ENCODE results near the gene FASTKD1.

FASTKD1 gene

GRCh38 chr2:169513094-169513493 is 60.6 kb downstream of the FASTKD1 start:
- no peak for DNase-seq (ENCODE audit: low read depth, low spot score)
- no peak overlapping the region for H3K4me3 ChIP-seq (ENCODE audit: low read length)

DNA sequence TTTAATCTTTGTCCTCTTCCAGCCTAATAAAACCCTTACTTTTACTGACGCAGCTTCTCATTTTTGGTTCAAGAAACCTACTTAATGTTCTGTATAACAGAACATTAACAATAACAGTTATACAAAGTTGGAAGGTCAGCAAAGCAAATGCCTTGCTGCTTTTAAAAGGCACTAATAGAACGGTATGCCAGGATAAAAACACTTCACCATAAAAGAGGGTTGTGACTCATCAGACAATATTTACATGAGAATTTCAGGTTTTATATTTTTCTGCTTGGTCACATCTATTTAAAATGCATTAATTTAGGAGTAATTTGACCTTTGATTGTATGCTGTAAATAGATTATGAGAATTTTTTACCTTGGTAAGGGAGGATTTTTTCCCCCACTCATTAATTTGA is 61.1 kb downstream of the FASTKD1 start:
- DNase-seq (ENCODE audit: low read depth, low spot score): no peak
- no peak overlapping the region for H3K4me3 ChIP-seq (ENCODE audit: low read length)

- no peak for DNase-seq (ENCODE audit: low read depth, low spot score)
- H3K4me3 ChIP-seq (ENCODE audit: low read length): no peak overlapping the region
Measured at GRCh38 chr2:169511818-169512217, 61.8 kb downstream of the FASTKD1 start.

DNA sequence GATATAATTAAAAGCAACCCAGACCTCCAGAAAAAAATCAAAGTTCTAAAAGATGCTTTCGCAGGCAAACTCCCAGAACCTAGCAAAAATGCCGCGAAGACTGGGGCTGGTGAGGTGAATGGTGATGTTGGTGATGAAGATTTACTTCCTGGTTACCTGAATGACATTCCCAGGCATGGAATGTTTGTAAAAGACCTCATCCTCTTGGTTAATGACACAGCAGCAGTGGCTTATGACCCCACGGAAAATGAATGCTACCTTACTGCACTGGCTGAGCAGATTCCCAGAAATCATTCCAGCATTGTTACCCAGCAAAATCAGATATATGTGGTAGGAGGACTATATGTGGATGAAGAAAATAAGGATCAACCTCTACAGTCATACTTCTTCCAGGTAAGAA is 63.2 kb downstream of the FASTKD1 start:
- no peak for DNase-seq (ENCODE audit: low read depth, low spot score)

DNA sequence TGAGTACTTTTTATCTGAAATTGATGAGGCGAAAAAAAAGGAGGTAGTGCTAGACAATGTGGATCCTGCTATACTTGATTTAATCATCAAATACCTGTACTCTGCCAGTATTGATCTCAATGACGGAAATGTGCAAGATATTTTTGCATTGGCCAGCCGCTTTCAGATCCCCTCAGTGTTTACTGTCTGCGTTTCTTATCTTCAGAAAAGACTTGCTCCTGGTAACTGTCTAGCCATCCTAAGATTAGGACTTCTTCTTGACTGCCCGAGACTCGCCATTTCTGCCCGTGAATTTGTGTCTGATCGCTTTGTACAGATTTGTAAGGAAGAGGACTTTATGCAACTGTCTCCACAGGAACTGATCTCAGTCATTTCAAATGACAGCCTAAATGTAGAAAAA is 63.7 kb downstream of the FASTKD1 start:
- no peak for DNase-seq (ENCODE audit: low read depth, low spot score)
- no peak overlapping the region for H3K4me3 ChIP-seq (ENCODE audit: low read length)

More for the DNA sequence above, 63.2 kb downstream of the FASTKD1 start:
- no peak overlapping the region for H3K4me3 ChIP-seq (ENCODE audit: low read length)

DNA sequence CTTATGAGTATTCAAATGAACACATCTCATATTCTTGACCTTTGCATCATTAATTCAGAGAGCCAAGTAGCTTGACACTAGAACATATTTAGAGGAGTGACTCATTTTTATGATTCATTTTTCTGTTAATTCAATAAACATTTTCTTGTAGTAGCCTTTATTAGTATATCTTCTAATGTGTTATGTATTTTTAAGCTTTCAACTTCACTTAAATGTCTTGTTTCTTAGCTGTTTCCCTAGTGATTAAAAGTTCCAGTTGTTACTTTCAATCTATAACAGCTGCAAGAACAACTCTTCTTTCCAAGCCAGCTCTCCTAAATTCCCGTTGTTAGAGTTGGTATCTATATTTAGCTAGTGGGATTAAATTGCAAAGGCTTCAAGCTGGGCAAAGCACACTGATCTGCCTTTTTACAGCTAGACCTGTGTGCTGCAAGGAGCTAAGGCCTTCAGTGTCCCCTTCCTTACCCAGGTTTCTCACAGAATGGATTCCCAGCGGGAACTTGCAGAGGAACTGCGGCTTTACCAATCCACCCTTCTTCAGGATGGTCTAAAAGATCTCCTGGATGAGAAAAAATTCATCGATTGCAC is 64.3 kb downstream of the FASTKD1 start, which contains the start of gene KLHL41:
KLHL41 (plus strand) TSS at position 405 of the 588 bp plus-strand sequence; CDS start at position 482, 77 bp downstream.
- no peak within 1 kb of the TSS for H3K4me3 ChIP-seq (ENCODE audit: low read length)
- no peak for DNase-seq (ENCODE audit: low read depth, low spot score)

GRCh38 chr2:169507698-169508097 is 66.0 kb downstream of the FASTKD1 start:
- no peak overlapping the region for H3K4me3 ChIP-seq (ENCODE audit: low read length)
- no peak for DNase-seq (ENCODE audit: low read depth, low spot score)

- DNase-seq (ENCODE audit: low read depth, low spot score): no peak
- no peak overlapping the region for H3K4me3 ChIP-seq (ENCODE audit: low read length)
Measured at GRCh38 chr2:169504651-169505050, 69.0 kb downstream of the FASTKD1 start.

DNA sequence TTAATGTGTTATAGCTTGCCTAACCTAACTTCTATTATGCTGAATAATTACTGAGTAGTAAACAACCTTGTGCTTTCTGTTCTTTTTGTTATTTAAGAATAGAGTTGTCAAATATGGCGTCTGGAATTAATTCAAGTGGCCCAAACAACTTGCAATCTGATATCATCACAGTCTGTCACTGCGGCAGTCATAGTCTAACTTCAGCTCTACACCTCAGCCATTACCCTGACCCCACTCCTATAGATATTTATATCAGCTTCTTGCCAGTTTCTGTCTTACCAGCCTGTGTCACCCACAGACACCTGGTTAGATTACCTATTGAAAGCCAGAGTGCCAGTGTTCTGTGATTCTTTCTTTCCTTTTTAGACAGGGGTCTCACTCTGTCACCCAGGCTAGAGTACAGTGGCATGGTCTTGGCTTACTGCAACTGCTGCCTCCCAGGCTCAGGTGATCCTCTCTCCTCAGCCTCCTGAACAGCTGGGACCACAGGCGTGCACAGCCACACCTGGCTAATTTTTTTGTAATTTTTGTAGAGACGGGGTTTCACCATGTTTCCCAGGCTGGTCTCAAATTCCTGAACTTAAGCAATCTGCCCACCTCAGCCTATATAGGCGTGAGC is 78.2 kb downstream of the FASTKD1 start:
- no peak overlapping the region for H3K4me3 ChIP-seq (ENCODE audit: low read length)
- no peak for DNase-seq (ENCODE audit: low read depth, low spot score)

DNA sequence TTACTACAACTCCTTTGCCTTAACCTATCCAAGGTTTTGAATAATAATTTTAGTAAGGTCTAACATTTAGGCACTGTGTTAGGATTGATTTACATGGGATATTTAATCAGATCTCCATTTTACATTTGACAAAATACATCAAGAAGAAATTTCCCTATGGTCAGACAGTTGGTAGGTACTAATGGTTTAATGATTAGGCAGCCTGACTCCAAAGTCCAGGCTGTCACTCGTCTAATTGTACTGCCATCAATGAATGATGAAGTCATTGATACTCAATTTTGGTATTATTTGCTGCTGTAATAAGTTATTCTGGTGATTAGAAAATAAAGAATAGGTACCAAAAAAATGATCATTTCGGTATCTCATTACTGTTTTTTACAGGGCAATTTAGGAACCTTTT is 80.3 kb downstream of the FASTKD1 start:
- DNase-seq (ENCODE audit: low read depth, low spot score): no peak

GRCh38 chr2:169491378-169491777 is 82.3 kb downstream of the FASTKD1 start:
- H3K4me3 ChIP-seq (ENCODE audit: low read length): no peak overlapping the region
- no peak for DNase-seq (ENCODE audit: low read depth, low spot score)

More for the DNA sequence above, 80.3 kb downstream of the FASTKD1 start:
- no peak overlapping the region for H3K4me3 ChIP-seq (ENCODE audit: low read length)

GRCh38 chr2:169490834-169491233 is 82.8 kb downstream of the FASTKD1 start:
- DNase-seq (ENCODE audit: low read depth, low spot score): no peak
- H3K4me3 ChIP-seq (ENCODE audit: low read length): no peak overlapping the region

GRCh38 chr2:169486487-169486886 is 87.2 kb downstream of the FASTKD1 start:
- no peak overlapping the region for H3K4me3 ChIP-seq (ENCODE audit: low read length)
- no peak for DNase-seq (ENCODE audit: low read depth, low spot score)

GRCh38 chr2:169485650-169486138 is 88.0 kb downstream of the FASTKD1 start:
- no peak for DNase-seq (ENCODE audit: low read depth, low spot score)
- no peak overlapping the region for H3K4me3 ChIP-seq (ENCODE audit: low read length)

GRCh38 chr2:169480079-169480465 is 93.6 kb downstream of the FASTKD1 start:
- no peak for DNase-seq (ENCODE audit: low read depth, low spot score)
- peak overlapping the region; percentile 71 for H3K4me3 ChIP-seq (ENCODE audit: low read length)
